HG03575 (cell line): ENCODE measurements around the gene REEP5.
"Not testable (repeated sequence)": the region's sequence is repeated elsewhere in the genome, so short reads cannot be mapped to it uniquely, and the experiment has no call there.

Experiments used
- ATAC-seq: cut with Tn5 transposase; IDR thresholded peaks from one replicate; pipeline ENCODE4 v1.9.1; 2021; ENCODE audit not compliant: unreplicated experiment, insufficient number of reproducible peaks, low FRiP score; ENCODE audit errors: extremely low read depth

REEP5 gene

GRCh38 chr5:112904996-112905395, 17.0 kb downstream of the REEP5 start:
- ATAC-seq: not testable (repeated sequence)

- no peak for ATAC-seq
Measured at GRCh38 chr5:112902561-112902960, 19.5 kb downstream of the REEP5 start.

- no peak for ATAC-seq
Measured at GRCh38 chr5:112895682-112896081, 26.3 kb downstream of the REEP5 start.

- ATAC-seq: no peak
Measured at GRCh38 chr5:112892776-112893175, 29.3 kb downstream of the REEP5 start.

GRCh38 chr5:112892066-112892465, 30.0 kb downstream of the REEP5 start:
- ATAC-seq: not testable (repeated sequence)

GRCh38 chr5:112886975-112887374, 35.1 kb downstream of the REEP5 start:
- ATAC-seq: no peak

GRCh38 chr5:112885001-112885400, 37.0 kb downstream of the REEP5 start:
- ATAC-seq: no peak

GRCh38 chr5:112883192-112883591, 38.8 kb downstream of the REEP5 start:
- no peak for ATAC-seq

- ATAC-seq: no peak
Measured at GRCh38 chr5:112880219-112880964, 41.6 kb downstream of the REEP5 start.

GRCh38 chr5:112878760-112879159, 43.3 kb downstream of the REEP5 start:
- no peak for ATAC-seq

- no peak for ATAC-seq
Measured at GRCh38 chr5:112878101-112878500, 43.9 kb downstream of the REEP5 start.

- ATAC-seq: no peak
Measured at GRCh38 chr5:112876362-112876761, 45.7 kb downstream of the REEP5 start.

GRCh38 chr5:112870966-112871365, 51.1 kb downstream of the REEP5 start:
- ATAC-seq: no peak

- ATAC-seq: peak; percentile 38
Measured at GRCh38 chr5:112869948-112870347, 52.1 kb downstream of the REEP5 start.

- no peak for ATAC-seq
Measured at GRCh38 chr5:112867411-112867810, 54.6 kb downstream of the REEP5 start.

GRCh38 chr5:112866739-112867138, 55.3 kb downstream of the REEP5 start:
- no peak for ATAC-seq

GRCh38 chr5:112865128-112865527, 56.9 kb downstream of the REEP5 start:
- no peak for ATAC-seq

- ATAC-seq: no peak
Measured at GRCh38 chr5:112863549-112863948, 58.5 kb downstream of the REEP5 start.

GRCh38 chr5:112862085-112862484, 59.9 kb downstream of the REEP5 start:
- no peak for ATAC-seq

- ATAC-seq: no peak
Measured at GRCh38 chr5:112861638-112861985, 60.4 kb downstream of the REEP5 start.
